Thoracic aorta (tissue), 2 donors: ENCODE data around the gene SLC16A8. TPM values are rescaled to one million over a fixed set of nuclear protein-coding genes. Genes with fewer than 3 reads are reported as not detected.

ENCODE experiments used
- ATAC-seq: fragments of 150-250 bp; one replicate; pipeline ENCODE4 v1.8.0; 2017; ENCODE audit warnings: low read depth; ENCODE audit not compliant: insufficient number of reproducible peaks, low FRiP score
- DNase-seq: peaks from one replicate; pipeline ENCODE4 v3.0.0-alpha.2; 2020; ENCODE audit warnings: low spot score
- H3K27ac ChIP-seq, 2 donors: fragments of 200-600 bp; sonication (generic); 1 replicate in 1 of 2; 2 replicates in 1 of 2; pipeline ENCODE4 v1.5.1; 2016; ENCODE audit warnings: mild to moderate bottlenecking in 2 of 2, moderate library complexity in 2 of 2
- H3K27me3 ChIP-seq: fragments of 200-600 bp; sonication (generic); replicated peaks from 2 replicates; pipeline ENCODE4 v1.6.0; 2016; ENCODE audit warnings: mild to moderate bottlenecking; ENCODE audit not compliant: insufficient read depth
- H3K36me3 ChIP-seq: fragments of 200-600 bp; sonication (generic); one replicate; pipeline ENCODE4 v1.5.1; 2016
- H3K4me1 ChIP-seq, 2 donors: fragments of 200-600 bp; sonication (generic); 1 replicate in 1 of 2; 2 replicates in 1 of 2; pipeline versions ENCODE4 v1.5.1 to v1.6.0; 2016; ENCODE audit warnings: low read depth in 2 of 2, mild to moderate bottlenecking in 1 of 2; ENCODE audit not compliant: control insufficient read depth in 1 of 2
- H3K4me3 ChIP-seq: fragments of 200-600 bp; sonication (generic); 2 replicates; pipeline ENCODE4 v1.5.1; 2016; ENCODE audit warnings: mild to moderate bottlenecking
- H3K9me3 ChIP-seq: fragments of 200-600 bp; sonication (generic); 2 replicates; pipeline ENCODE4 v1.5.1; 2016
- total RNA-seq, 2 donors: library from RNA; depleted of rRNA; stranded (reverse); fragments of >200 nt; gene quantifications; one replicate each; pipeline versions ENCODE4 v1.1.0 to v1.2.3, GENCODE V29; 2016
- TF ChIP-seq, protein P1 (sequence below): fragments of 200-600 bp; sonication (generic); IDR thresholded peaks from one replicate; pipeline ENCODE4 v1.5.1; 2019; ENCODE audit warnings: antibody characterized with exemption

SLC16A8 gene
- total RNA-seq, 2 donors from 2014 or later = 1.2 to 1.5 TPM

DNA sequence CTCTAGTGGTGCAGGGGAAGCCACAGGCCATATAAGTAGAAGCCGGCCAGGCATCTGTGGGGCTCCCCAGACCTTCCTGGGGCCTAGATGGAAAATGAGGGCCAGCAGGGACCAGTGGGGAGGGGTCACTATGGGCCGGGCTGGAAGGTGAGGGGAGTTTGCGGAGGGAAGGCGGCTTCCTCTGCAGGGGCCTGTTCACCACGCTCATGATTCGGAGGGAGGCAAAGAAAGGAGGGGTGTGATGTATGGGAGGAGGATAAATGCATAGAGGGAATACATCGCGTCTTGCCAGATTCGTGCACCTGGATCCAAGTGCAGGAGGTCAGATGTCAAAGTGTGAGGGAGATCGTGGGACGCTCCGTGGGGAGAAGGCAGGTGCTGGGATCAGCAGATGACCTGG is 6.9 kb downstream of the SLC16A8 start:
- H3K27ac ChIP-seq = no peak overlapping the region
- TF ChIP-seq, protein P1, sequence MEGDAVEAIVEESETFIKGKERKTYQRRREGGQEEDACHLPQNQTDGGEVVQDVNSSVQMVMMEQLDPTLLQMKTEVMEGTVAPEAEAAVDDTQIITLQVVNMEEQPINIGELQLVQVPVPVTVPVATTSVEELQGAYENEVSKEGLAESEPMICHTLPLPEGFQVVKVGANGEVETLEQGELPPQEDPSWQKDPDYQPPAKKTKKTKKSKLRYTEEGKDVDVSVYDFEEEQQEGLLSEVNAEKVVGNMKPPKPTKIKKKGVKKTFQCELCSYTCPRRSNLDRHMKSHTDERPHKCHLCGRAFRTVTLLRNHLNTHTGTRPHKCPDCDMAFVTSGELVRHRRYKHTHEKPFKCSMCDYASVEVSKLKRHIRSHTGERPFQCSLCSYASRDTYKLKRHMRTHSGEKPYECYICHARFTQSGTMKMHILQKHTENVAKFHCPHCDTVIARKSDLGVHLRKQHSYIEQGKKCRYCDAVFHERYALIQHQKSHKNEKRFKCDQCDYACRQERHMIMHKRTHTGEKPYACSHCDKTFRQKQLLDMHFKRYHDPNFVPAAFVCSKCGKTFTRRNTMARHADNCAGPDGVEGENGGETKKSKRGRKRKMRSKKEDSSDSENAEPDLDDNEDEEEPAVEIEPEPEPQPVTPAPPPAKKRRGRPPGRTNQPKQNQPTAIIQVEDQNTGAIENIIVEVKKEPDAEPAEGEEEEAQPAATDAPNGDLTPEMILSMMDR = no peak
- DNase-seq (no peak), ATAC-seq (no peak)
- H3K27me3 ChIP-seq = no peaks in the 10 kb centered on the region
- peaks cover 29% of the 10 kb centered on the region for H3K36me3 ChIP-seq
- H3K9me3 ChIP-seq = no peaks in the 10 kb centered on the region
- H3K4me3 ChIP-seq = no peak overlapping the region
- H3K4me1 ChIP-seq = peaks cover 10 to 16% of the 10 kb centered on the region in 2 donors

- Histone ChIP-seq H3K4me3 (no peak overlapping the region), H3K9me3 (no peaks in the 10 kb centered on the region), H3K4me1 (peaks cover 4 to 19% of the 10 kb centered on the region in 2 donors), H3K27me3 (no peaks in the 10 kb centered on the region), H3K27ac (no peak overlapping the region), H3K36me3 (peaks cover 36% of the 10 kb centered on the region)
- TF ChIP-seq, protein P1 = no peak
- ATAC-seq (no peak), DNase-seq (no peak)
These were observed 8.0 kb downstream of the SLC16A8 start for GRCh38 chr22:38075961-38076360.

DNA sequence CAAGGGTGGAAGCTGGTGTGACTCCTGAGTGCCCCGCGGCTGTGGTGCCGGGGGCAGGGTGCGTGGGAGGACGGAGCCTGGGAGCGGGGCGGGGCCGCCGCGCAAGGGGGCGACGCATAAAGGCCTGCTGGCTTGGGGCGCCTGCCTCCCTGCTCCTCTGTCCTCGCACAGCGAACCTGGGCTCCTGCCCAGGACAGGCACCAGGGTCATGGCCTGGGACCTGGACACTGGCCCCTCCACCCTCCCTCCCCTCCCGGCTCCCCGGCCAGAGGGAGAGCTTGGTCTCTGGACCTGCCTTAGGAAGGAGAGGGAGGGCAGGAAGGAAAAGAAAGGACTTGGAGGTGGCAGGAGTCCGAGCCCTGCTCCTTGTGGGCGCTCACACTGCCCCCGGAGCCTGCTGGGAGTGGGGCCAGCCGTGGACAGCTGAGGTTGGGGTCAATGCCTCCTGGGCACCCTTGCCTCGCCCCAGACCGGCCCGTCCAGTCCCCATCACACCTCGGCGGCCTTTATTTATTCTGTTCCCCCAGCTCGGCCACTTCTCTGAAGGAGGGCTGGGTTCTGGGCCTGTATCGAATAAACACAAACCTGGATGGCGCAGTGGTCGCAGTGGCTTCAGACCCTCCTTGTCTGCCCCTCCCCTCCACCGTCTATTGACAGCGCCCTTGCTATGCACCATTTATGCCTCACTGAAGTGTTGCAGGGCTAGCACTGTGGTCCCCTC is 8.7 kb downstream of the SLC16A8 start:
- Histone ChIP-seq H3K4me1 (peaks cover 5 to 20% of the 10 kb centered on the region in 2 donors), H3K36me3 (peaks cover 36% of the 10 kb centered on the region), H3K27ac (no peak overlapping the region), H3K27me3 (no peaks in the 10 kb centered on the region), H3K4me3 (no peak overlapping the region), H3K9me3 (no peaks in the 10 kb centered on the region)
- TF ChIP-seq, protein P1 = no peak
- ATAC-seq = no peak
- no peak for DNase-seq

GRCh38 chr22:38074181-38075104 is 9.5 kb downstream of the SLC16A8 start:
- DNase-seq (no peak), ATAC-seq (no peak)
- TF ChIP-seq, protein P1 = no peak
- no peaks in the 10 kb centered on the region for H3K9me3 ChIP-seq
- H3K4me1 ChIP-seq = peaks cover 7 to 26% of the 10 kb centered on the region in 2 donors
- no peaks in the 10 kb centered on the region for H3K27me3 ChIP-seq
- H3K36me3 ChIP-seq = peaks cover 36% of the 10 kb centered on the region
- H3K27ac ChIP-seq = no peak overlapping the region
- H3K4me3 ChIP-seq = no peak overlapping the region
